Left lung (tissue), 10 donors: Measurements from ENCODE around the gene TLE2. TPM values are rescaled to one million over a fixed set of nuclear protein-coding genes. Genes with fewer than 3 reads are reported as not detected.
A peak's percentile ranks its signal among the peaks of the same experiment; 100 is the strongest.

Source experiments
- ATAC-seq: fragments of 200-7000 bp; cut with Tn5 transposase; one replicate; pipeline ENCODE4 v1.9.1; 2020; ENCODE audit warnings: moderate library complexity
- DNase-seq, 4 donors: peaks; one replicate each; pipeline ENCODE4 v3.0.0-alpha.2; 2013 to 2020
- H3K27ac ChIP-seq, 2 donors: fragments of 200-600 bp; sonication (generic) in 1 of 2; one replicate each; pipeline versions ENCODE4 v1.5.0 to v1.8.0; 2020 to 2021
- H3K27me3 ChIP-seq, 2 donors: fragments of 200-600 bp; sonication (generic) in 1 of 2; one replicate each; pipeline versions ENCODE4 v1.5.0 to v1.8.0; 2020 to 2021
- H3K36me3 ChIP-seq, 2 donors: fragments of 200-600 bp; sonication (generic) in 1 of 2; one replicate each; pipeline versions ENCODE4 v1.5.0 to v1.8.0; 2020 to 2021
- H3K4me1 ChIP-seq, 2 donors: fragments of 200-600 bp; one replicate each; pipeline ENCODE4 v1.8.0; 2021
- H3K4me3 ChIP-seq, 2 donors: fragments of 200-600 bp; sonication (generic) in 1 of 2; one replicate each; pipeline versions ENCODE4 v1.5.0 to v1.8.0; 2020 to 2021; ENCODE audit warnings: mild to moderate bottlenecking in 1 of 2
- H3K9me3 ChIP-seq, 2 donors: fragments of 200-600 bp; sonication (generic) in 1 of 2; one replicate each; pipeline versions ENCODE4 v1.5.0 to v1.8.0; 2020 to 2021
- CTCF ChIP-seq, 2 donors: fragments of 200-600 bp; sonication (generic) in 1 of 2; IDR thresholded peaks; one replicate each; pipeline versions ENCODE4 v1.5.0 to v1.8.0; 2021; ENCODE audit warnings: antibody characterized with exemption in 2 of 2
- intact Hi-C, 2 donors: fragments of 100-400 bp; cut with DNase I; formaldehyde crosslinking; loops; one replicate each; pipeline versions ENCODE4 v1.11.2 to v1.14.2; 2022
- polyA plus RNA-seq, 6 donors: library from polyadenylated mRNA; unstranded; fragments of 120-200 nt; gene quantifications; one replicate each; pipeline ENCODE4 v1.2.1, GENCODE V29; 2013; ENCODE audit not compliant: insufficient read length in 6 of 6
- total RNA-seq, 2 donors: library from RNA; stranded (reverse); fragmentation: NEBNext Ultra II Directional; extraction: Animal tissue kit (Norgen Biotek cat#: 25700); gene quantifications; one replicate each; pipeline ENCODE4 v1.2.1, GENCODE V29; 2021
- donor health status: DM: no; HTN: yes; CAD: no.
- donor health status: DM: no; HTN: no; CAD: no.

The TLE2 gene
- total and polyA plus RNA-seq, 8 donors: 35.2 to 244 (median 159) TPM

GRCh38 chr19:3064011-3064330 is 34.9 kb upstream of the TLE2 start:
- DNase-seq (no peak), ATAC-seq (no peak)
- Histone ChIP-seq H3K27me3 (no peaks in the 10 kb centered on the region), H3K27ac (no peak overlapping the region), H3K4me3 (no peak overlapping the region), H3K4me1 (peaks cover 15 to 53% of the 10 kb centered on the region in 2 donors), H3K36me3 (peaks cover 0 to 12% of the 10 kb centered on the region in 2 donors), H3K9me3 (no peaks in the 10 kb centered on the region)
- no peak for TF ChIP-seq CTCF (IDR thresholded peaks at IDR 0.05)
- intact Hi-C loops: no loop called here

- peak within 1 kb of the TSS; percentile 69 to 76 for H3K4me3 ChIP-seq
- H3K27ac ChIP-seq: peak within 1 kb of the TSS; percentile 91 to 92
- ATAC-seq (peak; percentile 77), DNase-seq (peak in 3 of 4 donors; percentile 55 to 88 (median 55))
- peaks cover 25 to 68% of the 10 kb centered on the region in 2 donors for H3K4me1 ChIP-seq
- H3K27me3 ChIP-seq: no peaks in the 10 kb centered on the region
- no peak for TF ChIP-seq CTCF (IDR thresholded peaks at IDR 0.05)
- peaks cover 0 to 28% of the 10 kb centered on the region in 2 donors for H3K36me3 ChIP-seq
- no peaks in the 10 kb centered on the region for H3K9me3 ChIP-seq
- intact Hi-C loops: no loop called here
Measured at GRCh38 chr19:3062165-3063105, 33.4 kb upstream of the TLE2 start, which contains the start of gene TLE5. Gene TLE5 (minus strand): TSS chr19:3062495. CDS start chr19:3062200, 295 bp downstream.

- peaks cover 0 to 37% of the 10 kb centered on the region in 2 donors for H3K36me3 ChIP-seq
- peak; percentile 66 for ATAC-seq
- peaks cover 32 to 78% of the 10 kb centered on the region in 2 donors for H3K4me1 ChIP-seq
- intact Hi-C loops: no loop called here
- peak overlapping the region; percentile 91 to 92 for H3K27ac ChIP-seq
- H3K4me3 ChIP-seq: peak overlapping the region; percentile 69 to 76
- TF ChIP-seq CTCF (IDR thresholded peaks at IDR 0.05): no peak
- H3K9me3 ChIP-seq: no peaks in the 10 kb centered on the region
- no peaks in the 10 kb centered on the region for H3K27me3 ChIP-seq
- DNase-seq: peak in 3 of 4 donors; percentile 58 to 83 (median 78)
Measured at GRCh38 chr19:3061182-3062161, 32.4 kb upstream of the TLE2 start.

- H3K27me3 ChIP-seq: no peaks in the 10 kb centered on the region
- peak overlapping the region; percentile 91 to 92 for H3K27ac ChIP-seq
- H3K9me3 ChIP-seq: no peaks in the 10 kb centered on the region
- H3K4me1 ChIP-seq: peaks cover 33 to 79% of the 10 kb centered on the region in 2 donors
- peak overlapping the region; percentile 69 to 76 for H3K4me3 ChIP-seq
- ATAC-seq: no peak
- H3K36me3 ChIP-seq: peaks cover 0 to 41% of the 10 kb centered on the region in 2 donors
- intact Hi-C loops: no loop called here
- no peak for DNase-seq
- TF ChIP-seq CTCF (IDR thresholded peaks at IDR 0.05): no peak
Measured at GRCh38 chr19:3060857-3061181, 31.7 kb upstream of the TLE2 start.
